SH-SY5Y (cell line): ENCODE results near the gene UFD1.

ENCODE experiments used
- GATA2 ChIP-seq: IDR thresholded peaks from 2 replicates; pipeline ENCODE4 v1.6.1; 2011; ENCODE audit warnings: mild to moderate bottlenecking, low read depth, low read length
- GATA3 ChIP-seq: IDR thresholded peaks from 2 replicates; pipeline ENCODE4 v1.6.1; 2011; ENCODE audit warnings: low read depth, mild to moderate bottlenecking, low read length, moderate library complexity

GRCh38 chr22:19443544-19444211 lies 35.3 kb downstream of the UFD1 start:
- TF ChIP-seq GATA3 (no peak), GATA2 (no peak)
